LHCN-M2 (cell line): ENCODE measurements around the gene CFAP90. TPM values are rescaled to one million over a fixed set of nuclear protein-coding genes. Genes with fewer than 3 reads are reported as not detected.

Experiments
- DNase-seq: peaks from one replicate; pipeline ENCODE4 v3.0.0-alpha.2; 2012; ENCODE audit warnings: low read depth
- polyA plus RNA-seq: library from polyadenylated mRNA; unstranded; fragments of >200 nt; gene quantifications from one replicate; pipeline ENCODE4 v1.2.1, GENCODE V29; 2012; ENCODE audit warnings: missing spikeins
- total RNA-seq: library from RNA; depleted of rRNA; stranded (reverse); fragments of >200 nt; gene quantifications from 2 replicates; pipeline ENCODE4 v1.2.3, GENCODE V29; 2014; rRNA removed

Gene CFAP90, protein sequence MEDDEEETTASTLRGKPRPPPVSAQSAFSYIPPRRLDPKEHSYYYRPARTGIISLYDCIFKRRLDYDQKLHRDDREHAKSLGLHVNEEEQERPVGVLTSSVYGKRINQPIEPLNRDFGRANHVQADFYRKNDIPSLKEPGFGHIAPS
- total RNA-seq: 0.26 TPM in 1 of 2 replicates, not detected in the other
- polyA plus RNA-seq: 0.21 TPM

DNA sequence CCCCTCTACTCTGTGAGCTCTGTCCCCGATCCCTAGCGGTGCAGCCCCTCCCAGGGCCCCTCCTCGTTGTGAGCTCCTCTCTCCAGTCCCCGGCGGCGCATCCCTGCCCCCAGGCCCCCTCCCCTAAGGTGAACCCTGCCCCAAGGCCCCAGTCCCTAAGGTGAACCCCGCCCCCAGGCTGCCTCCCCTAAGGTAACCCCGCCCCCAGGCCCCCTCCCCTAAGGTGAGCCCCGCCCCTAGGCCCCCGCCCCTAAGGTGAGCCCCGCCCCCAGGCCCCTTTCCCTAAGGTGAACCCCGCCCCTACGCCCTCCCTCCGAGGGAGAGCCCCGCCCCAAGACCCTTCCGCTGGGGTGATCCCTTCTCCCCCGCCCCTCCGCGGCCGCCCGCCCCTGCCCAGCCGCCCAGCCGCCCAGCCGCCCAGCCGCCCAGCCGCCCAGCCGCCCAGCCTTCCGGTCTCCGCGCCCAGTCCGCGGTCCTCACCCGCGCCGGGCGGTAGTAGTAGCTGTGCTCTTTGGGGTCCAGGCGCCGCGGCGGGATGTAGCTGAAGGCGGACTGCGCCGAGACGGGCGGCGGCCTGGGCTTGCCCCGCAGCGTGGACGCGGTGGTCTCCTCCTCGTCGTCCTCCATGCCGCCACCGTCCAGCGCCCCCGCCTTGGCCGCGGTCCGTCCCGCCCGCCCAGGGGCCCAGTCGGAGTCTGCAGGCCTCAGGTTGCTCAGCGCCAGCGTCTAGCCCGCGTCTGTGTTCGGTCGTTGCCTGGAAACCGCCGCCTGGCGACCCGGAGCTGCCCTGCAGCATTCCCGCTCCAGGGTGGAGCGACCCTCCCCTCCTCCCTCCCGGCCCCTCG is at the start of gene CFAP90:
CFAP90 (minus strand) TSS at position 739 of the 845 bp plus-strand sequence; CDS start at position 627, 112 bp downstream.
- DNase-seq: no peak

DNA sequence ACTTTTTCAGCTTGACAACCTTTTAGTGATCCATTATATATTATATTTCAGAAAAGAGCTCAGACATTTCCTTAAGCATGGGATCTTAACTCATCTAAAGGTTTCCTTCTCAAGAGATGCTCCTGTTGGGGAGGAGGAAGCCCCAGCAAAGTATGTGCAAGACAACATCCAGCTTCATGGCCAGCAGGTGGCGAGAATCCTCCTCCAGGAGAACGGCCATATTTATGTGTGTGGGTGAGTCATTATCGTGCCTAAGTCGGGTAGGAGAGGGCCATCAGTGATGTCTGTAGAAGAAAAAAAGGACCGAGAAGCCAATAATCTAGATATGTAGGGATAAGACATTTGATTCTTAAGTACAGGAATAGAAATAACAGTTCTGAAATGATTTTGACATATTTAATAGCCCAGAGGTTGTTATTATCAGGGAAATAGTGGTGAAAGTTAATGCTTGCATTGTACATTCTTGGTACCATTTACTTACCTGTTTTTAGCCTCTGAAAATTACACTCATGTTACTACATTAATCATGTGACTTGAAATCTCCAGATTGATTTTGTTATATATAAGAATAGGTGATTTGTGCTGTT is 46.2 kb upstream of the CFAP90 start:
- DNase-seq: peak; percentile 67

DNA sequence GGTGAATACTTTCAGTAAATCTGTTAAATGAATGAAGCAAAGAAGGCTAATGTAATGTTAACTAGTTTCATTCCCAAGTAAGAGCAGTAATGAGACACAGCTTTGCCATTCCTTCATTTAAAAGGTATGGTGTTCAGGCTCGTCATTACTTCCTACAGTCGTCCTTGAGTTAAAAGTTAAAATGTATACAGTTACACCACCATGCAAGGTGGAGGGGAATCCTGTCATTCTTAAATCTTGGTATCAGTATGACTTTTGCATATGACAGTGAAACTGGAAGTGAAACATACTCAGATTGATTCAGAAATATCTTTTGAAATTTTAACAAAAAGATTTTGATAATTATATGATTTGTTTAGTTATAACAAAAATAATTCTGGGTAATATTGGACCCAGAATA is 43.9 kb upstream of the CFAP90 start:
- no peak for DNase-seq

DNA sequence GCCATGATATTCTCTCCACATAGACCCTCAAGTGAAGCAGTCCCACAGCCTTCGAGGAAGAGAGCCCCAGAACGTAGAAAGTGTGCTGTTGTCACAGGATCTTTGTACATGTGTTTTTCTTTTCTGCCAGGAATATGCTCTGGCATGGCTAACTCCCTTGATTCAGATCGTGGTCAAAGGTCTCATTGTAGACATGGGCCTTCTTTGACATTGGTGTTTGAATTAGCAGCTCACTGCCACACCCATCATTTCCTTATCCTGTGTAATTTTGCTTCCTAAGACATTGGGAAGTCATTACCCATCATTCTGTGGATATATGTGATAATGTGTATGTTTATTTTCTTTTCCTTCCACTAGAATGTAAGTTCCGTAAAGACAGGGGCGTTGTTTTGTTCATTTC is 43.5 kb upstream of the CFAP90 start:
- no peak for DNase-seq

DNA sequence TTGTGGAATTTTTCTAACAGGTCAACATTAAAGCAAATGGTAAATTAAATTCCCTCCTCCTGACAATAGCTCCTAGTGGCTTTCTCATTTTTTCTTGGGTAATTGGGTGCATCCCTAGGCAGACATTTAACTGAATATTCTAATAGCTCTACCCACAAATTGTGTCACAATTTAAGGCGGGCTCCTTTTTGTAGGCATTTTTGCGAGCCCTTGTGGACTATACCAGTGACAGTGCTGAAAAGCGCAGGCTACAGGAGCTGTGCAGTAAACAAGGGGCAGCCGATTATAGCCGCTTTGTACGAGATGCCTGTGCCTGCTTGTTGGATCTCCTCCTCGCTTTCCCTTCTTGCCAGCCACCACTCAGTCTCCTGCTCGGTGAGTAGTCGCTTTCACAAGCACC is 38.0 kb upstream of the CFAP90 start:
- no peak for DNase-seq

DNA sequence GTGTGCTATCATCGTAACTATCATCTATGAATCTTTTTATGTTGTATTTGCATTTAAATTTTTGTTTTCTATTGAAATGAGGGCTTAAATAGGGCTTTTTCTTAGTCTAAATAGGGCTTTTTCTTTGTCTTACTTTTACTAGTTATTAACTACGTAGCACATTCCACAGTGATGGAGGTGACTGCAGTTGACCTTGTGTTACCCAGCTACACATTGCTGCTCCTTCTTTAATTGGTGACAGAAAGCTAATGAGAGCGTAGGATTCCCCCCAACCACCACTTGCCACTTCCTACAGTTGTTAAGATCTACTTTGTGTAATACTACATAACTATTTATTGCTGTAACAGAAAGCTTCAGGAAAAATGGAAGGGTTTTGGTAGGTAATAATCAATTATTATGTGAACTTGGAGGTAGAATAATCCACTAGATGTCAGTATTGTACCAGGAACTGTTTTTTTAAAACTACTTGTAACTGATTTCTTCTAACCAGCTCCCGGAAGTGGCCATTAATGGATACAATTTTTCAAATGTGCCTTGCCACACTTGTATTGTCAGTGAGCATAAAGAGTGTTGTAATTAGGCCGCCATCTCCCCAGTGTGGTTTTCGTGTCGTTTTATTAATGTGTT is 36.0 kb upstream of the CFAP90 start:
- DNase-seq: peak; percentile 64

DNA sequence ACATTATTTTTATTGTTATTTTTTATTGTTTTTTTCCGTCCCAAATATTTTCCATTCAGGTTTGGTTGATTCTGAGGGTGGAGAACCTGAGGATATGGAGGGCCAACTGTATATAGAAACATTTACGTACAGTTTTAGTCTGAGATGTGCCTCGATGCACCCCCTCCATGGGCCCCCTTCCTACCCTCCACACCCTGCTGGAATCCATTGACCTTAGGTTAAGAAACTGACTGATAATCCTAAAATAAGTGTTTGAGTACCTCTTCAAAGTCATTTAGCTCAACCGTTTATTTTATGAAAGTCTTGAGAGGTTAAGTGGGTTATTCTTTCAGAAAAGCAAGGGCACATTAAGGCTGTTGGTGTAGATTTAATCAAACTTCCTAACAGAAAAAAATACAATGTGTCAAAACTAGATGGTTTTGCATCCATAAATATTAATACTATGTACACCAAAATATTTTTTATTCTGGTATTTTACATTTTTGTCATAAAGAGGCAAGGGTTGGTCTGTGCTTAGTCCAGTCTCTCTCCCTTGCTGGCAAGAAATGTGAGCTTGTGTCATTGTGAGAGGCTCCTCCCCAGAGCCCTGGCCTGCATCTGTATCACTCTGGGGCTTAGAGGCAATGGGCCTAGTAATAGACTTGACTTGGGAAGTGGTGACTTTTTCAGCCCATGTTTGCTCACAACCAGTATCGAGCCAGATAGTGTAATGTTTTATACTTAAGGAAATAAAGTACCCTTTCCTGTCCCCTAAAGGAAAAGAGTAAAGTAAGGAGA is 33.7 kb upstream of the CFAP90 start:
- no peak for DNase-seq

DNA sequence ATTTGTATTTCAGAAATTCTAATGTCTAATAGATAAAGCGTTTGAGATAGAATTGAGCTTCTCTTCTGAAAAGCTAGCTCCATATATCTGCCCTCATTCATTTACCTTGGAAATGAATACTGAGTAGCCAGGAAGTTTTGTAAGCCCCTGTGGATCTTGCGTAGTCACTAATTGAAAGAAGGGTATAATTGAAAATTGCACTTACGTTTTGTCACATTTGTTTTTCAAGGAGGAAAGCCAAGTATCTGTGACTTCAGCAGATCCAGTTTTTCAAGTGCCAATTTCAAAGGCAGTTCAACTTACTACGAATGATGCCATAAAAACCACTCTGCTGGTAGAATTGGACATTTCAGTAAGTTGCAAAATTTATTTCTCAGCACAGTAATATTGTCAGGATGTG is 32.0 kb upstream of the CFAP90 start:
- DNase-seq: no peak

DNA sequence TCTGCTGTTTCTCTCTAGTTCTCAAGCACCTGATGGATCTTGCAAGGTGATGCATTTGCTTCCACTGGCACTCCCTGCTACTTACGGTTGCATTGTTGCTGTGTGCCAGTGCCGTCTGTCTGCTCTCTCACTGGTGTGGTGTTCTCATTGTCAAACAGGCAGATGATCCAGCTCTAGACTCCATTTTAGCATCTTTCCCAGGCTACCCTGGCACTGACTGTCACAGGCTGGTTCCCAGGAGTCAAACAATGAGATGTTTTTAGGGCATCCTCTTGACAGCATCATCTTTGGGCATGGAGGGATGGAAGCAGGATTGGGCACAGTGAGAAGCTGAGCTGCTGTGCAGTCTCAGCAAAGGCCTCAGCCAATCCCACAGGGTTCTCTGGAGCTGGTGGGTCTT is 30.9 kb upstream of the CFAP90 start:
- no peak for DNase-seq

DNA sequence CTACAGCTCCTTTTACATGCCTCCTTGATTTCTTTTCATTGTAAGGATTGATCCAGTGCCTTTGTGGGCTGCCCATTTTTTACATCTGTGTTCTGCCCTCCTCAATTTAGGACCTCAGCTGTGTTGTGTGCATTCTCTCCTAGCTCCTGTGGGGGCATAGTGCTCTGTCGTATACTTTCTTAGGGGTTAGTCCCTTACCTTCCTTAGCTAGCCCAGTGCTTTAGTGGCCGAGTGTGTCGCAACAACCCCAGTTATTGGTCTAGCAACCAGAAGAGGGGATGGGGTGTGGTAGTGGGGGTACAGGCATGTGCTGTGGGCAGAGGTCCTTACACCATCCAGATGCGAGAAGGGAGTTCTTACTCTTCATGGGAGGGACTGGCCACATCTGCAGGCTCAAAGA is 30.2 kb upstream of the CFAP90 start:
- DNase-seq: no peak

DNA sequence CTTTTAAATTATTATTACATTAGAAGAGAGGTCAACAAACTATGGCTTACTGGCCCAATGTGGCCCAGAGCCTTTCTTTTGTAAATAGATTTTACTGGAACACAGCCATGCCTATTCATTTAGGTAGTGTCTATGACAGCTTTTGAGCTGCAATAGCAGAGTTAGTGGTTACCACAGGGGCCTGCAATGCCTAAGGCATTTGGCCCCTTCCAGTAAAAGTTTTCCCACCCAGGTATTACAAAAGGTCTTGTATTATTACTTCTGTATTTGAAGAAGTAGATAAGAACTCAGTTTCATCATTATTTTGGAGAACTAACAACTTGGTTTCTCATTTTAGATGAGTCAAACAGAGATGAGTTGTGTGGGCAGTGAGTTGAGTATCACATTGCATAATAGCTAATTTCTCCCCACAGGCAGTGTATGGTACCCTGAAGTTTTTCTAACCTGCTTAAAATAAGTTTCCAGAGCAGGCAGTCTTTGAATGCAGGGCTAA is 27.5 kb upstream of the CFAP90 start:
- DNase-seq: peak; percentile 53

DNA sequence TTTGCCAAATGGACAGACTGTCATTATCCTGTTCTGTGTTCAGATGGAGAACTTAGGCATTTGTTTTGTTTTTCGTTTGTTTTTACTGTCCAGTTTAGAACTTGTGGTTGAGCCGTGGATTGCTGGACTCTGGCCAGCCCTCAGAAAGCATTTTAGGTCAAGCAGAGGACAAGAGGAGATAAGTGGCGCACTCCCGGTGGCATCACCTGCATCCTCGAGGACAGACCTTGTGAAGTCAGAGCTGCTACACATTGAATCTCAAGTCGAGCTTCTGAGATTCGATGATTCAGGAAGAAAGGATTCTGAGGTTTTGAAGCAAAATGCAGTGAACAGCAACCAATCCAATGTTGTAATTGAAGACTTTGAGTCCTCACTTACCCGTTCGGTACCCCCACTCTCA is 26.9 kb upstream of the CFAP90 start:
- DNase-seq: peak; percentile 20

DNA sequence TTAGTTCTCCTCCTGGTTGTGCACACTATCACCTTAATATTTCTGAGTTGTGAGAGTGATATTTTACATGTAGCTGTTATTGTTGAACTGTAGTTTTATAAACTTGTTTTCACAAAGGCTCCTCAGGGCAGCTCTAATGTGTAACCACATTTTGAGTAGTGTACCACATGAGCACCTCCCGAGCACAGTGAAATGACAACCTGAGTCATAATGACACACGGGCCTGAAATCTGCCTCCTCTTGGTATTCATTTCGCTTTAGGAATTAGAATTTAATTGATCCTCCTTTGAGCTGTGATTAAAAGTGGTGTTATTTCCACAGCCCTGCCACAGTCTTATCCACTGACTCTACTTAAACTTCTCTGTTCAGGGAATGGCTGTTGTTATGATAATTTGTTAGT is 25.9 kb upstream of the CFAP90 start:
- DNase-seq: peak; percentile 72

DNA sequence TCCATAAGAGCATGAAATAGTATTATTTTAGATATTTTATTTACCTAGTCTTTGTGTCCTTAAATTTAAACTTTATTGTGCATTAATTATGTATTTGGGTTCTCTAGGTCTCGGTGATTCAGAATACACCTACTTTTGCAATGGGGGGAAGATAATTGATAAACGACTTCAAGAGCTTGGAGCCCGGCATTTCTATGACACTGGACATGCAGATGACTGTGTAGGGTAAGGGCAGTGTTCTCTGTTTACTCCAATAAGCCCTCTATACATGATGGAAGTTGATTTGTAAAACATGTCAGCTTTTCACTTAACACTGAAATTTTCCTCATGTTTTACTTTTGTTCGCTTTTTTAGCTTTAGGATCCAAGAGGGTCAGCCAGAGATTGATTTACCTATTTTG is 24.2 kb upstream of the CFAP90 start:
- no peak for DNase-seq

DNA sequence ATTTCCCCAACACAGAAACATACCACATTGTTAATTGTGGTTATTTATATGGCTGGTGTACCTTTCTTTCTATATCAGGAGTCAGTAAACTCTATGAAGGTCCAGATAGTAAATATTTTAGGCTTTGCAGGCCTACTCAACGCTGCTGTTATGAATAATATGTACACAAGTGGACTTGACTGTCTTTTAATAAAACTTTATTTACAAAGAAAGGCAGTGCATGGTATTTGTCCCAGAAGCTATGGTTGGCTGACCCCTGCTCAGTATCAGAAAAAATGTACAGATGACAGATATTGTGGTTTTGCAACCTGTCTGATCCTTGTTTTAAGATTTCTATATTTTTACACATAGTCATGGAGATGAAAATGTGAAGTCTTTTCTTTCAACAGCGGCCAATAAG is 23.7 kb upstream of the CFAP90 start:
- DNase-seq: no peak

DNA sequence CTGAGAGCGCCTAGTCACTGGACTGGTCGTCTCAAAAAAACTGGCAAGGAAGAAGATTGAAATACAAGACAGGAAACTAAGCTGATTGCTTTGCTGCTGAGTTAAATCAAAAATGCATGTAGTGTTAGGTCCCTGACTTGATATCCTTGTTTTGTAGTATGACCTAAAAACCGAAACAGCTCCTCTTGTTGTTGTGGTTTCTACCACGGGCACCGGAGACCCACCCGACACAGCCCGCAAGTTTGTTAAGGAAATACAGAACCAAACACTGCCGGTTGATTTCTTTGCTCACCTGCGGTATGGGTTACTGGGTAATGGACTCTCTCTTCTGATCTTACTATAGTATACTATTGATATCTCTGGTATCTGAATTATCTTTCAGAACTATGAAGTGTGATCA is 22.3 kb upstream of the CFAP90 start:
- no peak for DNase-seq

DNA sequence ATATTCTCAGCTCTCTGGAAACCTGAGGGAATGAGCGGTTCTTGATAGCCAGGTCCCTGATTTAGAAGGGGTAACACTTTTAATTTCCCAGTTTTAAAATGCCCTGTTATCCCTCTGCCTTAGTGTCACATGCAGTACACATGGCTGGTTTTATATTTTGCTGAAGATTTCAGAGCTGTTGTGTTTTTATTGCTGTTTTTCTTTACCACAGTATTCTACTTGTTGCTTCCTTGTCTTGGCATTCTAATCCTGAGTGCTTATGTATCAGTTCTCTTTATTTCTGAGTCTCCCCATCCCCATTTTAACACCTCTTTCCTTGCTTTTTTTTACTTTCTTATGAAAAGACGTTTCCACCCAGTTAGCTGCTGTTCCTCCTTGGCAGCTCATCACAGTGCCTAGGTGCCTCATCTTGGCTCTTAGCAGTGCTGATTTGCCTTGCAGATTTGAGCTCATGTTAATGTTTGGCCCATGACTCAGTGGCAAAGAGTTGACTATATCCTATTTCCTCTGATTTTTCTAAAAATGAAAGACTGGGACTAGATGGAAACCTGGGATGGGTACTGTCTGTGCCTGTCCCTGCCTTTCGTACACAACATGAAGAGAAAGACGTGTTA is 21.7 kb upstream of the CFAP90 start:
- no peak for DNase-seq

DNA sequence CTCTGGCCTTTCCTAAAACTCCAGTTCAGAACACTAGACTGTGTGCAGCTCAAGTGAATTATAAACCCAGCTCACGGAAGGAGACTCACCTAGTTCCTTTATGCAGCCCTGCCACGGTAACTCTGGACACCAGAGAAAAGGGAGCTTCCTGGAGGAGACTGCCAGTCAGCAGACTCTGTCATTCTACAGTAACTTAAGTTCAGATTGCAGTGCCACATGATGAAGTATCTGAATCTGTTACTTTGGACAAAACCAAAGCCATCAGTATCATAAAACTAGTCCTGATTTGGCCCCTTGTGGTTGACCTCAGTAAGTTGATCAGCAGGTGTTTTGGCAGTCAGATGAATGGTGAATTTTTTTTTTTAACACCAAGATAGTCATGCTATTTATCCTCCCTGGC is 20.7 kb upstream of the CFAP90 start:
- no peak for DNase-seq

DNA sequence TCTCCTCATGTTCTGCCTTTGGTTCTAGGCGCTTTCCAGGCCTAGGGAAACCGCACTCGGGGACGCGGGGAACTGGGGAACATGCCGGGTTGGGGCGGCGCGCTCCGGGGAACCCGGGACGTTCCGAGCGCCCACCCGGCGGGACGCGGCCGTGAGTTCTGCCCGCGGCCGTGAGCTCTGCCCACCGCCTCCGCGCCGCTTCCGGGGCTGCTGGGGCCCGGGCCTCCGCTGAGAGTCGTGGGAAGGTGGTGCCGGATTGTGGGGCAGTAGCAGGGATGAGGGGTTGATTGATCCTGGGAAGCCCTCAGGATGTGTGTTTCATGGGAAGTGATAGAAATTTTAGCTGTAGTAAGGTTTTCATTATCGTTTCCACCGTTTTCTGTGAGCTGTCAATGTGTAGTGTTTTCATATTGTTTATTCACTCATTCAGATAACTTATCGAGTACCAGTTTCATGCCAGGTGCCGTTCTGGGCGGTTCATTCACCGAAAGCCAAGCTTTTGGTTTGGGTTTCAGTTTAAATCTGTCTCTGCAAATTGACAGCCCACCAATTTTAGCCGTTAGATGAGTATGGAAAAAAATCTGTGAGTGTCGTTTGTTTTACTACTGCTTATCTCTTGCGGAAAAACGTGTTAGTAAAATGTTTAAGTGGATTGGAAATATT is 18.7 kb upstream of the CFAP90 start:
- DNase-seq: no peak

DNA sequence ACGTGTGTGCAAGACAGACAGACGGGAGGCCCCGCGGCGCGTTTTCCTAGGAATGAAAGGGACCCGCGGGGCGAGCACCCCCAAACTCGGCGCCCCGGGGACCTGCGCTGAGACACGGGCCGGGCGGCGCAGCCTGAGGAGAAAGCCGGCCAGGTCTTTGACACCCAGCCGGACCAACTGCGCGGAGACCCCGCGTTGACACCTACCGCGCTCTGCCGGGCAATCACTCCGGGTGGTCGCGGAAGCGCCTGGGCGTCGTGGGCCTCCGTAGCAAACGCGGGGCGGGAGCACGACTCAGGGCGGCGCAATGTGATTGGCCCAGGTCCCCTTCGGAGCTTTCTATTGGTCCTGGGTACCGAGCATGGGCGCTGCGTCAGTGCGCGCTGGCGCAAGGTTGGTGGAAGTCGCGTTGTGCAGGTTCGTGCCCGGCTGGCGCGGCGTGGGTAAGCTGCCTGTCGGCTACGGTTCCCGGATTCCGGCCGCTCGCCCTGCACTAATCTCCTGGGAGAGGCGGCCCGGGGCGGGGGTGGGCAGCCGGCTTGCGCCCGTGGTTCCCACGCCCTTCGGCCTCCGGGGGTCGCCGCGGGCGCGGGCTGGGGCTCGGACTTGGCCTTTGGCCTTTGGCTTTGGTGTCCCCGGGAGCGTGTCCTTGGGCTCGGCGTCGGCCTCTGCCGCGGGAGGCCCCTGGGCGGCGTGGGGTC is 18.0 kb upstream of the CFAP90 start, which contains the start of the genes FASTKD3 and MTRR:
FASTKD3 (minus strand) TSS at position 259 of the 701 bp plus-strand sequence. CDS start 948 bp downstream, outside the sequence.
MTRR (plus strand) TSS at position 376 of the 701 bp plus-strand sequence. CDS start 1,647 bp downstream, outside the sequence.
- DNase-seq: peak; percentile 89
